ENCODE data around the gene ZBTB9.

Gene ZBTB9

DNA sequence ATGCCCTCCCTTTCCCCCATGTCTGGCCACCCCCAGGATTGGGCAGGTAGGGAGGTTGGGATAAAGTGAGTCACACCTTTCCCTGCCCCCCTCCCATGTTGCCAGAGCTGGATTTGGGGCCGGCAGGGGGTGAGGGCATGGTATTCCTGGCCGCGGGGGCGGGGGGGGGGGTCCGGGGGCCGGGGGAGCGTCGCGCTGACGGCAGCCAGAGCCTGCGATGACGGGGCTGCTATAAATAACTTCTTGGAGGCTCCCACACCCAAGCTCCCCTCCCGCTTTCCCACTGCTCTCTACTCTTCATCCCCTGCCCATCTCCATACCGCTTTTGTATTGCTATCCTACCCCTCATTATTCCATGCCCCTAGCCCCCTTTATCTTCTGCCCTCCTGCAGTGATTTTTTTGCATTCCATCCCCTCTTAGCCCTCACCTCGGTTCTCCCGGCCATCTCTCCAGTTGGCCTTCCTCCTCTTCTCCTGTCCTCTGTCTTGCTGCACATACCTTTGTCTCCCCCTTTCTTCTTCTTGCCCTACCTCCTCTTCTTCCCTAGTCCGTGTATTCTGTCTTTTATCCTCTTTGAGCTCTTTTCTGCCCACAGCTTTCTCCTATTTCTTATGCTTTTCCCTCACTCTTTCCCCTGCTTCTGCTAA, 20.7 kb upstream of the ZBTB9 start:
- no peak for FAIRE-seq

DNA sequence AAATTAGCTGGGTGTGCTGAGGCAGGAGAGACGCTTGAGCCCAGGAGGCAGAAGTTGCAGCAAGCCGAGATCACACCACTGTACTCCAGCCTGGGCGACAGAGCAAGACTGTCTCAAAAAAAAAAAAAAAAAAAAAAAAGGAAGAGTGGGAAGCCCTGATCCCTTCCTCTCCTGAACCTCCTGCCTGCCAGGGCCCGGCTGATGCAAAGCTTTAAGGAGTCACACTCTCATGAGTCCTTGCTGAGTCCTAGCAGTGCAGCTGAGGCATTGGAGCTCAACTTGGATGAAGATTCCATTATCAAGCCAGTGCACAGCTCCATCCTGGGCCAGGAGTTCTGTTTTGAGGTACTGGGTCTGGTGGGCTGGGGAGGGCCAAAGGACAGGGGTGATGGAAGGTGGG, 19.4 kb upstream of the ZBTB9 start:
- FAIRE-seq: no peak

DNA sequence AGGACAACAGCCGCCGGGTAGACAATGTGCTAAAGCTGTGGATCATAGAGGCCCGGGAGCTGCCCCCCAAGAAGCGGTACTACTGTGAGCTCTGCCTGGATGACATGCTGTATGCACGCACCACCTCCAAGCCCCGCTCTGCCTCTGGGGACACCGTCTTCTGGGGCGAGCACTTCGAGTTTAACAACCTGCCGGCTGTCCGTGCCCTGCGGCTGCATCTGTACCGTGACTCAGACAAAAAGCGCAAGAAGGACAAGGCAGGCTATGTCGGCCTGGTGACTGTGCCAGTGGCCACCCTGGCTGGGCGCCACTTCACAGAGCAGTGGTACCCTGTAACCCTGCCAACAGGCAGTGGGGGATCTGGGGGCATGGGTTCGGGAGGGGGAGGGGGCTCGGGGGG, 16.7 kb upstream of the ZBTB9 start:
- FAIRE-seq: no peak

DNA sequence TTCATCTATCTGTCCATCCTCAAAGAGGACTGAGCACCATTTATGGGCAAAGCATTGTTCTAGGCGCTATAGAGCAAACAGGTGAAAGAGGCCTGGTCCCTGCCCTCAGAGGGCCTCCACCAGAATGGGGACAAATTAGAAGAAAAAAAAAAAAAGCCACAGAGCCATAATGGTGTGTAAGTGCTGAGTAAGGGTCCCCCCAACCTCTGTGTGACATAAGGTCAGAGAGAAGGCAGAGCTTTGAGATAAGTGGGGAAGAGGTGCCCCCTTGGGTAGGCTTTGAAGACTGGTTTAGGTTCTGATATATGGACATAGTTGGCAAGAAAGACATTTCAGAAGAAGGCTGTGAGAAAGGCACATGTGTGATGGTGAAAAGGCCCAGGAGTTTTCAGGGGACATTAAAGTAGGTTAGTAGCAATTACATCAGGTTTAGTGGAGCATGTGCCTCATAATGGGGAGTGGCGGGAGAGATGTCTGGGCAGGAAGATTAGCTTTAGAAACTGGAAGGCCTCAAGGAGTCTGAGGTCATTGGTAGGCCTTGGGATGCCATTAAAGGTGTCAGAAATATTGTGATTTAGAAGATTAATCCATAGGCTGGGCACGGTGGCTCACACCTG, 15.3 kb upstream of the ZBTB9 start:
- no peak for FAIRE-seq

DNA sequence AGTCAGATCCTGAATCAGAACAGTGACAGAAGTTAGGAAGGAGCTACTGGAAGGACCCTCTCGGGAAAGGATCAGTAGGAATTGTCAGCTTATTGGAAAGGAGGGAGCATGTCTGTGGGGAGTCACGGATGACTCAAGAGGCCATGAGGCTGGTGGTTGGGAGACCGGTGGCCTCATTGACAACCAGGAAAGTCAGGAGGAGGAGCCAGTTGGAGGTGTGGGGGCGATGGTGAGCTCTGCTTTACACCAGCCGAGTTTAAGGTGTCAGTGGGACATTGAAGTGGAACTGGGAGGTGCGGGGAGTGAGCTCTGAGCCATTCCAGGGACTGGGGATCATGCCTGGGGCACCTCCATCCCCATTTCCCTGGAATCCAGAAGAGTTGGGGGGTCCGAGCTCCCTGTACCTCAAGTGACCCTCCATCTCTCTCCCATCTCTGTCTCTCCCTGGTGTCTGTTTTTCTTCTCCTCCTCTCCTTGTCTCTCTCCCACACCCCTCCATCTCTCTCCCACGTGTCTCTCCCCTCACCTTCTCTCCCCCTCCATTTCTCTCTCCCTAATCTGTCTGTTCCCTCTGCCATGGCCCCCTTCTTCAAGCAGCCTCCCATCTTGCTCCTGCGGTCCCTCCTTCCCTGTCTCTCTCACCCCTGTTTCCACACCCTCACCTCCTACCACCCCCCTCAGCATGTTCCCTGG, 14.3 kb upstream of the ZBTB9 start:
- no peak for FAIRE-seq

DNA sequence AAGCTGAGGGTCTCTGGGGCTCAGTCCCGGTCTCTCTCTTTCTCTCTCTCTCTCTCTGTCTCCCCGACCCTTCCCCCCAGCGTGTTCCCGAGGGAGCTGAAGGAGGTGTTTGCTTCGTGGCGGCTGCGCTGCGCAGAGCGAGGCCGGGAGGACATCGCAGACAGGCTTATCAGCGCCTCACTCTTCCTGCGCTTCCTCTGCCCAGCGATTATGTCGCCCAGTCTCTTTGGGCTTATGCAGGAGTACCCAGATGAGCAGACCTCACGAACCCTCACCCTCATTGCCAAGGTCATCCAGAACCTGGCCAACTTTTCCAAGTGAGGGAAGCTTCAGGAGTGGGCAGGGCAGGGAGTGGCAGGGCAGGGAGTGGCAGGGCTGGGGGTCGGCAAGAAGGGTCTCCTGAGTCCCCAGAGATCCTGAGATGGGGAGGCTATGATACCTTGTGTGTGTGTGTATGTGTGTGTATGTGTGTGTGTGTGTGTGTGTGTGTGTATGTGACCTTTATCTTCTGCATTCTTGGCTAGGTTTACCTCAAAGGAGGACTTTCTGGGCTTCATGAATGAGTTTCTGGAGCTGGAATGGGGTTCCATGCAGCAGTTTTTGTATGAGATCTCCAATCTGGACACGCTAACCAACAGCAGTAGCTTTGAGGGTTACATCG, 13.6 kb upstream of the ZBTB9 start:
- no peak for FAIRE-seq

DNA sequence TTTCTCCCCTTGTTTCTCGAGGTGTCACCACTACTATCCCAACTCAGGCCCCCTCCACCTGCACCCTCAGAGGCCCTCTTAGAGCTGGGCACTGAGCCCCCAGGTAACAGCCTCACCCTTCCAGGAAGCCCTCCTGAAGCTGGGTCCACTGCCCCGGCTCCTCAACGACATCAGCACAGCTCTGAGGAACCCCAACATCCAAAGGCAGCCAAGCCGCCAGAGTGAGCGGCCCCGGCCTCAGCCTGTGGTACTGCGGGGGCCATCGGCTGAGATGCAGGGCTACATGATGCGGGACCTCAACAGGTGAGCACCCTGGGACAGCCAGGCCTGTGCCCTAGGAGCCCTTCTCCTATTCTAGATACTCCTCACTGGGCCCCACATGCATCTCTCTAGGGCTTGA, 12.9 kb upstream of the ZBTB9 start:
- FAIRE-seq: no peak

DNA sequence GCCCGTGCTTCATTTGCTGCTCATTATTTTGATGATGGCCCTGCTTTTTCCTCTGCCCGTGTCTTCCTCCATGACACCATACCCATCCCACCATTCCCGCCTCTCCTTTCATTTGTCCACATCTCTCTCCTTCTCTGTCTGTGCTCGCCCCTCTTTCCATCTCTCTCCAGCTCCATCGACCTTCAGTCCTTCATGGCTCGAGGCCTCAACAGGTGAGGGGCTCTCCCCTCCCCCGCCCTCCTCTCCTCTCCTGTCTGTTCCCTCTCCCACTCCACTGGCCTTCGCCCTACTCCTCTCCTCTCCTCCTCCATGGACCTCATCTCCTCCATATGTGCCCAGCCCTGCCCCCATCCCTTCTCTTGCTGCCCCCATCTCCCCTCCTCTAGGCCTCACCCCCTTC, 12.1 kb upstream of the ZBTB9 start:
- no peak for FAIRE-seq

DNA sequence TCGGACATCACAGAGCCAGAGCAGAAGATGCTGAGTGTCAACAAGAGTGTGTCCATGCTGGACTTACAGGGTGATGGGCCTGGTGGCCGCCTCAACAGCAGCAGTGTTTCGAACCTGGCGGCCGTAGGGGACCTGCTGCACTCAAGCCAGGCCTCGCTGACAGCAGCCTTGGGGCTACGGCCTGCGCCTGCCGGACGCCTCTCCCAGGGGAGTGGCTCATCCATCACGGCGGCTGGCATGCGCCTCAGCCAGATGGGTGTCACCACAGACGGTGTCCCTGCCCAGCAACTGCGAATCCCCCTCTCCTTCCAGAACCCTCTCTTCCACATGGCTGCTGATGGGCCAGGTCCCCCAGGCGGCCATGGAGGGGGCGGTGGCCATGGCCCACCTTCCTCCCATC, 11.4 kb upstream of the ZBTB9 start:
- FAIRE-seq: no peak

DNA sequence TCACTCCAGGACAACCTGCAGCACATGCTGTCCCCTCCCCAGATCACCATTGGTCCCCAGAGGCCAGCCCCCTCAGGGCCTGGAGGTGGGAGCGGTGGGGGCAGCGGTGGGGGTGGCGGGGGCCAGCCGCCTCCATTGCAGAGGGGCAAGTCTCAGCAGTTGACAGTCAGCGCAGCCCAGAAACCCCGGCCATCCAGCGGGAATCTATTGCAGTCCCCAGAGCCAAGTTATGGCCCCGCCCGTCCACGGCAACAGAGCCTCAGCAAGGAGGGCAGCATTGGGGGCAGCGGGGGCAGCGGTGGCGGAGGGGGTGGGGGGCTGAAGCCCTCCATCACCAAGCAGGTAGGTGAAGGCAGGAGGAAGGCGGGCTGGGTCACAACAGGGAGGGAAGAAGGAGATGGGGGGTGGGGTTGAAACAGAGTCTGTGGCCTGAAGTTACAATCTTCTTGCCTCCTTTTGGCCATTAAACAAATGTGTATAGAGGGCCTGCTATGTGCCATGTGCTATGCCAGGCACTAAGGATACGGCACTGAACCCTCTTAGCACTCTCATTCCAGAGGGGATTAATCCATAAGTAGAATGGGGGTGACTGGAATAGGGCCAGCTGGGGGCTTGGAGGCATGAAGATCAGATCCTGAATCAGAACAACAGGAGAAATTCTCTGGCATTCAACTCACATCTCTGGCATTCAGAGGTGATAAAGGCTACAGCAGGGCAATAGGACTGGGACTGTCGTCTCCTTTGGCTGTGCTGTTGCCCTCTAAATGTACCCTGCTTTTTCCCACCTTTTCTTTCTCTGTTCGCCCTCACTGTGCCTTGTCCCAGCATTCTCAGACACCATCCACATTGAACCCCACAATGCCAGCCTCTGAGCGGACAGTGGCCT, 10.5 kb upstream of the ZBTB9 start:
- FAIRE-seq: no peak

DNA sequence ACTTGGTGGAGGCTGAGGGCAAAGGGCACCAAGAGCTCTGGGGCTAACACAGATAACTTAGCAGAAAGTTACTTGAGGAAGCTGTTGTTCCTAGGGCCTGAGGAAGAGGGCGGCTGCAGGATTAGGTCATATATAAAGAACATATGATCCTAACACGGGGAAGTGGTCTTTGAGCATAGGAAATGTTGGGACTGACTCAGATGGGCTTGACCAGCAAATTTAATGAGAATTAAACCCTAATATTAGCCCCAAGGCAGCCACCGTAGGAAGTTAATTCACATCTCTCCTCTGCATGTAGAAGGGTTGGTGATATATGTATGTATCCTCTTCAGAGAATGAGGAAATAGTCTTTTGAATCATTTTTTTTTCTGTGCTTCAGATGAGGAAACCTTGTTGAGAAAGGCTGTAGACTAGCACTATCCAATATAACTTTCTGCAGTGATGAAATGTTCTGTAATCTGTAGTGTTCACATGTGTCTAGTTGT, 9.2 kb upstream of the ZBTB9 start:
- FAIRE-seq: no peak

DNA sequence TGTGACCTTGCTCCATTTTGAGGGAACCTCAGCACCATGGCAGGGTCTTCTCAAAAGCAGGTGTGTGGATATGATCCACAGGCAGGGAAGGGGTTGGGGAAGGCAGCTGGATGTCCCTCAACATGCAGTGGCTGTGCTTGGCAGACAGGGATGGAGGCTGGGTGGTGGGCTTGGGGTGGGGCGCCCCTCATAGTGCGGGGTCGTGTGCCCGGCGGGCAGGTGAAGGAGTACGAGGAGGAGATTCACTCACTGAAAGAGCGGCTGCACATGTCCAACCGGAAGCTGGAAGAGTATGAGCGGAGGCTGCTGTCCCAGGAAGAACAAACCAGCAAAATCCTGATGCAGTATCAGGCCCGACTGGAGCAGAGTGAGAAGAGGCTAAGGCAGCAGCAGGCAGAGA, 8.0 kb upstream of the ZBTB9 start:
- FAIRE-seq: no peak

DNA sequence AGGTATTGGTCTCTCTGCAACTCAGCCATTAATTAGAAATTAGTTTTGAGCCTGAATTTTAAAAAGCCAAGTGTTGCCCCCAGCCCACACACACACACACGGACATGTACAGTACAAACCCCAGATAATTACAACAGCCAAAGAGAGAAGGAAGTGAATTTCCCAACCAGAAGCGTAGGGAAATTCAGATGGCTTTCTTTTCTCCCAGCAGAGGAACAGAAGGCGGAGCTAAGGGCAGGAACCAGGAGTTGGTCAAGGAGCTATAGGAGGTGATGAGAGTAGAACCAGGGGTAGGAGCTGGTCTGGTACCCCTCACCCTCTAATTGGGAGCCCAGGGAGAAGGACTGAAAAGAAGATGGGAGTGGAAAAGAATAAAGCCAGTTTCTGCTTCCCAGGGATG, 3.9 kb upstream of the ZBTB9 start:
- no peak for FAIRE-seq

DNA sequence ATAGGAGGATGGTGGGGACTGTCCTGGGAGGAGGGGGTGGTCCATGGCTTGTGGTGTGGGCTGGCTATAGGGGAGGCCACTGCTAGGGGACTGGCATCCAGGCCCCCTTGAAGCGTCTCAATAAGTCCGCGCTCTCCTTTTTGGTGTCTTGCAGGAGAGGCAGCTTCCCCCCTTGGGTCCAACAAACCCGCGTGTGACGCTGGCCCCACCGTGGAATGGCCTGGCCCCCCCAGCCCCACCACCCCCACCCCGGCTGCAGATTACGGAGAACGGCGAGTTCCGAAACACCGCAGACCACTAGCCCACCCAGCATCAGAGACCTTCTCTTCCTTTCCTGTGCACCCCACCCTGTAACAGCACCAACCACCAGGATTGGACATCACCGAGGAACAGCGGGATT, 2.8 kb upstream of the ZBTB9 start:
- no peak for FAIRE-seq

DNA sequence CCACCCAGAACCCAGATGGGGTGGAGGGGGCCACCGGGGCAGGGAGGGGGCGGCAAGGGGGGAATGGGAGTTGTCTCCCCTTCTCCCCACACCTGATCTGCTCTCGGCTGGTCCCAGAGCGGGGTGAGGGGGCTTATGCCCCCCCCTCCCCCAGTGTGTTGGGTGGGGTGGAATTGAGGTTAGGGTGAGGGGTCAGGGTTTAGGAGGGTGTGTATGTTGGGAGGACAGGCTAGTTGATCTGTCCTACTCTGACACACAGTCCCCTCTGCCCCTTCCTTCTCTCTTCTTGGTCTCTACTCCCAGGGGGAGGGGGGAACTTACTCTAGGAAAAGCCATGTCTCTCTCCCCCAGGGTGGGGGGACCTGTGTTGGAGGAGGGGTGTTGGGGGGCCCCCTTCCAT, 1.9 kb upstream of the ZBTB9 start:
- FAIRE-seq: no peak

DNA sequence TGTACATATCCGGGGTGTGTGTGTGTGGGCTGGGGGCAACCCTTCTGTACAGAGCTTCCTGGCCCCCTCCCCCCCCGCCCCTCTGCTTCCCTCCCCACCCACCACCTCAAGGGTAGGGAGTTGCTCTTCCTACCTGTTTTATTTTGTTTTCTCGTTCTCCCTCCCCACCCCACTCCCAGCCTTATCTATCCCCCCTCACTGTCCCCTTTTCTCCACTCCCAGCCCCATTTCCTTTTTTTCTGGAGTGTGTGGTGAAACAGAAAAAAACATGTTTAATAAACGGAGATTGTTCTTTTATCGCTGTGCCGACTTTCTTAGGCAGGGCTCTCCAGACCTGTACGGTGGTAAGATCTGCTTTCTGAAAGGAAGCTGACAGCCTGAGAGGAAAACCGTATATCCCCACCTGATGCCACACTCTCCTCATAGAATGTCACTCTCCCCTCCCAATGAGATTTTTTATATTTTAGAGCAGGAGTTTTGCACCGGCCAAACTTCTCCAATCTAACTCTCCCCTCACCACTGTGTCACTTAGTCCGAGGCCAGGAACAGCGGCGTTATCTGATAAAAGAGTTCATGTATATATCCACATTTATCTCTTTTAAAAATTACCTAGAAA, 875 bp upstream of the ZBTB9 start:
- no peak for FAIRE-seq

DNA sequence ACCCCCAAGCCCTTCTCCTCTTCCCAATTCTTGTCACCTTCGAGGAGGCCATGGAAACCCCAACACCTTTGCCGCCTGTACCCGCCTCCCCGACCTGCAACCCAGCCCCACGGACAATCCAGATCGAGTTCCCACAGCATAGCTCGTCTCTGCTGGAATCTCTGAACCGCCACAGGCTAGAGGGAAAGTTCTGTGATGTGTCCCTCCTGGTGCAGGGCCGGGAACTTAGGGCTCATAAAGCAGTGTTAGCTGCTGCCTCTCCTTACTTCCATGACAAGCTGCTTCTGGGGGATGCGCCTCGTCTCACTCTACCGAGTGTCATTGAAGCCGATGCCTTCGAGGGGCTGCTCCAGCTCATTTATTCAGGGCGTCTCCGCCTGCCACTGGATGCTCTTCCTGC, 675 bp downstream of the ZBTB9 start:
- FAIRE-seq: no peak

DNA sequence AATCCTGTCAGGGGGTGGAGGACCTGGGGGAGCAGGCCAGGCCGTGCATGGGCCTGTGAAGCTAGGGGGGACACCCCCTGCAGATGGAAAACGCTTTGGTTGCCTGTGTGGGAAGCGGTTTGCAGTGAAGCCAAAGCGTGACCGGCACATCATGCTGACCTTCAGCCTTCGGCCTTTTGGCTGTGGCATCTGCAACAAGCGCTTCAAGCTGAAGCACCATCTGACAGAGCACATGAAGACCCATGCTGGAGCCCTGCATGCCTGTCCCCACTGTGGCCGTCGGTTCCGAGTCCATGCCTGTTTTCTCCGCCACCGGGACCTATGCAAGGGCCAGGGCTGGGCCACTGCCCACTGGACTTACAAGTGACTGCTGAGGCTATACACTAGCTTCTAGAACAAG, 1.8 kb downstream of the ZBTB9 start:
- no peak for FAIRE-seq

DNA sequence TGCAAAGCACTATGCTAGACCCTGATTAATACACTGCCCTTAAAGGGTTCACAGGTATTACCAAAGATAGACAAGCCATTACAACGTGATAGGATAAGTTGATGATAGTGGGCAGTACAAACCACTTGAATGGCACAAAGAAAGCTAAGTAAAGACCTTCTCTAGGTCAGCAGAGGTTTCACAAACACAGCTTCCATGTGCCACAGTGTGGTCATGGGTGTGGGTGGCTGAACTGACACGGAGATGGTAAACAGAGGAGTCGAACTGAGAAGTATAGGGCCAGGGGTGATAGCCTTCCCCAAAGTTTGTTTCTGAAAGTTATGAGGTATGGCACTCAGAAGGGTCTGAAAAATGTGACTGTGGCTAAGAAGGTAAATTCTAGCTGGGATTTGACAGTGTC, 4.3 kb downstream of the ZBTB9 start:
- FAIRE-seq: no peak

DNA sequence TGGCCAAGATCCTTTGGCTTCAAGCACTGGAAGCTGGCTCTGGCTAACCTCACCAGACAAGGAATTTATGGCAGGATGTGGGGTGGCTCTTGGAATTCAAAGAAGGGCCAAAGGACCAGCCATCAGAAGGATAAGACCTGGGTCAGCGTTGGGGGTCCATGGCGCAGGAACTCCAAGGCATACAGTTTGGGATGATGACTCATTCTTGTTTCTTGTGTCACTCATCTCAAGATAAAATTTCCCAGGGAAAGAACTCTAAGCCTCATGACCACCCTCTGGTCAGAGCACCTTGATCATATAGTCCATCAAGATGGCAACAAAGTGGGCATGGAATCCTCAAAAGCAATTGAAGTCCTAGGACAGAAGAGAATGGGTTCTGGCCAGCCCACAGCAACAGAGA, 4.8 kb downstream of the ZBTB9 start:
- FAIRE-seq: no peak

DNA sequence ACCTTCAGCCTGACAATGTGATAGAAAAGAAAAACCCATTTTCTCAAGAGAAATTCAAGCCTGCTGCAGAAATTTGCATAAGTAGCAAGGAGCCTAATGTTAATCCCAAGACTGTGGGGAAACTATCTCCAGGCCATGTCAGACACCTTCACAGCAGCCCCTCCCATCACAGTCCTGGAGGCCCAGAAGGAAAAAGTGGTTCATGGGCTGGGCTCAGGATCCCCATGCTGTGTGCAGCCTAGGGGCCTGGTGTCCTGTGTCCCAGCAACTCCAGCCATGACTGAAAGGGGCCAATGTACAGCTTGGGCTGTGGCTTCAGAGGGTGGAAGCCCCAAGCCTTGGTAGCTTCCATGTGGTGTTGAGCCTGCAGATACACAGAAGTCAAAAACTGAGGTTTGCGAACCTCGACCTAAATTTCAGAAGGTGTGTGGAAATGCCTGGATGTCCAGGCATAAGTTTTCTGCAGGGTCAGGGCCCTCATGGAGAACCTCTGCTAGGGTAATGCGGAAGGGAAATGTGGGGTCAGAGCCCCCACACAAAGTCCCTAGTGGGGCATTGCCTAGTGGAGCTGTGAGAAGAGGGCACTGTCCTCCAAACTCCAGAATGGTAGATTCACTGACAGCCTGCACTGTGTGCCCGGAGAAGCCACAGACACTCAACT, 11.8 kb downstream of the ZBTB9 start:
- no peak for FAIRE-seq

DNA sequence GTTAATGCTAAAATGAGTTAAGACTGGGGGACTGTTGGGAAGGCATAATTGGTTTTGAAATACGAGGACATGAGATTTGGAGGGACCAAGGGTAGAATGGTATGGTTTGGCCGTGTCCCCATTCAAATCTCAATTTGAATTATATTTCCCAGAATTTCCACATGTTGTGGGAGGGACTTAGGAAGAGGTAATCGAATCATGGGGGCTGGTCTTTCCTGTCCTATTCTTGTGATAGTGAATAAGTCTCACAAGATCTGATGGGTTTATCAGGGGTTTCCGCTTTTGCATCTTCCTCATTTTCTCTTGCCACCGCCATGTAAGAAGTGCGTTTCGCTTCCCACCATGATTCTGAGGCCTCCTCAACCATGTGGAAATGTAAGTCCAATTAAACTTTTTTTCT, 12.7 kb downstream of the ZBTB9 start:
- no peak for FAIRE-seq

Measured in colon (tissue), 2 donors.